Stimulated activated CD4-positive, alpha-beta T cell treated with anti-CD3 and anti-CD28 coated beads, Interleukin-12 subunit alpha, Interleukin-12 subunit beta, amount 100 ng/mL, for 48 hours (primary cell): ENCODE measurements around the gene CYP2S1.

Experiments used
- DNase-seq, 3 donors: peaks; one replicate each; pipeline ENCODE4 v3.0.0-alpha.2; 2020; ENCODE audit warnings: low read depth in 2 of 3, low spot score in 1 of 3

Gene CYP2S1

DNA sequence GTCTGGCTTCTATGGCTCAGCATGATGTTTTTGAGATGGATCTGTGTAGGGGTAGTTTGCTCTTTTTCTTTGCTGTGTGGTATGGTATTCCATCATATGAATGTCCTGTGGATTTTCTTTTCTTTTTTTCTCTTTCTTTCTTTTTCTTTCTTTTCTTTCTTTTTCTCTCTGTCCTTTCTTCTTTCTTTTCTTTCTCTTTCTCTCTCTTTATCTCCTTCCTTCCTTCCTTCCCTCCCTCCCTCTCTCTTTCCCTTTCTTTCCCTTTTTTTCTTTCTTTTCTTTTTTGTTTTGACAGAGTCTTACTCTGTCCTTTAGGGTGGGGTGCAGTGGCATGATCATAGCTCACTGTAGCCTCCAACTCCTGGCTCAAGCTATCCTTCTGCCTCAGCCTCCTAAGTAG is 62.2 kb downstream of the CYP2S1 start:
- no peak for DNase-seq
